Right hindlimb (tissue), 1 donor: ENCODE data around the gene CCDC69.

Experiments used
- DNase-seq: peaks from one replicate; pipeline ENCODE4 v3.0.0-alpha.2; 2018

Gene CCDC69

DNA sequence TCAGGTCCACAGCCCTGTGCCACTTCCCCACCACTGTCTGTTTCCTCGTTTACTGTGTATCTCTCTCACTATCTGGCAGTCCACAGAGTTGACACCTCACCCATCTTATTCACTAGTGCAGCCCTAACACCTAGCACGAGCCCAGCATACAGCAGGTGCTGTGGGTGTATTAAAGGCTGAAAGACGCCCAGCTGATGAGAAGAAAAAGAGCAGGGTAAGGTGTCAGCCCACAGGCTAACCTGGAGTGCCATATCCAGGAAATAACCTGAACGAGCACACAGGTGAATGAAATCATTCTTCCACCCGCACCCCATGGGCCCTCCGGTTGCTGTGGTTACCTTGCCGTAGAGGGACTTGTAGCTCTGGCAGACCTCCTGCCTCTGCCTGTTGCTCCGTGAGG lies 84.9 kb downstream of the CCDC69 start:
- no peak for DNase-seq

DNA sequence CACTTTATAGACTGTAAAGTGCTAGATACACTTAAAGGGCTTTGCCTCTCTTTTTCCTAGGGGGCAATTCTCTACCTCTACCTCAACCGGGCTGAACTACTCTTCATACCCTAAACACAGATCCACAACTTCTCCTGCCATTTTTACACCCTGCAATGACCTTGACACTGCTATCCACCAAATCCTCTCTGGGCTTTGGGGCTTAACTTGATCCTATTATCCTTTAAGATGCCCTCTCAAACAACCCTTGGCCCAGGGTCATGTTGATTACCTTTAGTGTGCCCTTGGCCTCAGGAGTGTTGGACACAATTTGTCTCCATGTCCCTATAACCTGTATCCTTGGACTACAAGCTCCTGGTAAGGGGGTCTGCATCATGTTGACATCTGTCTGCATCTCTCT lies 85.8 kb downstream of the CCDC69 start:
- DNase-seq: no peak

DNA sequence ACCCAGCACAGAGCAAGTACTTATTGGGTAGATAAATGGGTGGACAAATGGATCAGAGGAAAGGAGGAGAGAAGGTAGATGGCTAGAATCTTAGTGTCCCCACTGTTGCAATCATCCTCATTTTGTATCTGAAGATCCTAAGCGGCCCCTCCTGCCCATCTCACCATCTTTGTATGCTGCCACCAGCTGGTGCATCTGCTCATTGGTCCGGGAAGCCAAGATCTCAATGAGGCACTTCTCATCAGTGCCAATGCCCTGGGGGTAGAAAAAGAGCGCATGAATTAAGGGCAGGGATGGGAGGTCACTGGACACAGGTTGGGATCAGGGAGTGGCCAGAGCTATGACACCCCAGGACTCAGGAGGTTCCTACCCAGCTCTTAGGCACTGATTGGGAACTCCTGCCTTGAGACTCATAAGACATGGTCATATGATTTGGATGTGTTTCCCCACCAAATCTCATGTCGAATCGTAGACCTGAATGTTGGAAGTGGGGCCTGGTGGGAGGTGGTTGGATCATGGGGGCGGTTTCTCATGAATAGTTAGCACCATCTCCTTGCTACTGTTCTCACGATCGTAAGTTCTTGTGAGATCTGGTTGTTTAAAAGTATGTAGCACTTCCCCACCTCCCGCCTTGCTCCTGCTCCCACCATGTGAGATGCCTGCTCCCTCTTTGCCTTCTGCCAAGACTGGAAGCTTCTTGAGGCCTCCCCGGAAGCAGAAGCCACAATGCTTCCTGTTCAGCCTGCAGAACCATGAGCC lies 86.6 kb downstream of the CCDC69 start:
- DNase-seq: no peak

DNA sequence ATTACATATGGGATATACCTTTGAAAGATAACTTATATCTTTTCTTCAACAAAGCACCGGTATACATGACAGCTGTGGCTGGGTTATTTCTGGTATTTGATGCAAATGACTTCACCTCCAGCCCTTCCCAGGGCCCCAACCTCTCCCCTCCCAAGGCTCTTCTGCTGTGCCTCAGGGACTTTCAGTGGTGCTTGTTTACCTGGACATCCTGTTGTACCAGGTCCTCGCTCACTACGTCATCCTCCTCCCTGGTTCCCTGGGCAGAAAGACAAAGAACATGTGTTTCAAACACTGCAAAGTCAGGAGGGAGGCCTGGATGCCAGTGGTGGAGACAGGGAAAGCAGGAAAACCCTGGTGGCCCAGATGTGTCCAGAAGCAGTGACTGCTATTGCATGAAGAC lies 89.7 kb downstream of the CCDC69 start:
- no peak for DNase-seq

DNA sequence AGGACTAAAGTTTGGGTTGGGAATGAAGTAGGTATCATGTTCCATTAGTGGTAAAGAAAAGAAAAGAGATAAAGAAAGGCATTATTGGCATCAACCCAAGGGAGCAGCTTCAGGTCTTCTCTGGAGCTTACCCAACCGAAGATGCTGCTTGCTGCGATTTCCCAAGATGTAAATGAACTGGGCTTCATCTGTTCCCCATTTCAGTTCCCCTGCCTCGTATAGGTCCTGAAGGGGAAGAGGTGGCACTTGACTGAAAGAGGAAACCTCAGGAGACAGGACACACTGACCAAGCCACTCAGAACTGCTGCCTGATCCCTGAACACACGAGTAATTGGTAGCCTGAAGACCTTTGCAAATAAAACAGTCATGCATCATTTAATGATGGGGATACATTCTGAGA lies 90.9 kb downstream of the CCDC69 start:
- no peak for DNase-seq
